Measurements from ENCODE around the gene ABHD3. TPM values are rescaled to one million over a fixed set of nuclear protein-coding genes. Genes with fewer than 3 reads are reported as not detected.
"Not testable (repeated sequence)": the region's sequence is repeated elsewhere in the genome, so short reads cannot be mapped to it uniquely, and the experiment has no call there.

ABHD3 gene
- total RNA-seq, 8 experiments from 2014 or later = 4.0 to 8.1 (median 6.4) TPM

DNA sequence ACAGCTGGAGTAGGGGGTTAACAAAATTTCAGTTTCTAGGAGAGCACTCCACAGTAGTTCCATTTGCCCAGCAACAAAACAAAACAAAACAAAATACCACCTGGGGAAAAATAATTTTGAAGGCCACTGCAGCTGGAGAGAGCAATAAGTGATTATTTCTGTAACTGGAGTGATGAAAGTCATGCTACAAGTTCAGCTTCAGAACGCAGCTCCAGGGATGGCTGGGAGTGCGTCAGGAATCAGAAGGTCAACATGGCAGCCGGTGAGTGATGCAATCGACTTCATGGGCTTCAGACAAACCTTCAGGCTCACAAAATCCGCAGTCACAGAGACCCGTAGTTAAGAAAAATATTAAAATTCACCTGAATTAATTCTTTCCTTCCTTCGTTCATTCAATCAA lies 41.0 kb downstream of the ABHD3 start:
- ATAC-seq (replicated peaks in 6 of 8) = no peak
- in situ Hi-C loops (cut with MboI; ENCODE audit: low pct_unique_long_range_greater_than_20kb in 2 of 9, low sequenced_read_pairs in 9 of 9, unreplicated experiment in 9 of 9) = no loop called here
- 61 to 95% (median 87%) methylated on average over 3 to 7 of the region's 7 CpGs; no CpG with 5 or more reads in 1 of the 10 experiments for WGBS, 10 experiments
- Histone ChIP-seq H3K27ac (no peak overlapping the region), H3K4me3 (no peak overlapping the region), H3K4me1 (replicated peaks in 1 of 2) (peaks cover 0 to 3% of the 10 kb centered on the region in 2 donors)

DNA sequence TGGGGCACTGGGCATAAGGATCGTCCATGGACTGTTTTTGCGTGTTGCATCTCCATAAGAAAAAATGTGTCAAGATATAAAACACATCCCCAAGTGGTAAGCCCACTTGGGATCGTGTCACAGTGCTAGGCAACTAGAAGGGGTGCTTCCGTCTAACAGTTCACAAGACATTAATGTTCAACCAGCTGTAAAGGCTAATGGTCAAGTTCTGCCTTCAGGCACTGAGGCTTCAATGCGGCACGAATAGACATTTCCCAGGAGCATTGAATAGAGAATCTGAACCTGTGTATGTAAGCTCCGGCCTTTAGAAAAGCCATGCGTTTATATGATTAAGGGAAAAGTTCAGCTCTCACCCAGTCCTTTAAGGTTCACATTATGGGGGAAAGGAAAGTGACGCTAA lies 42.0 kb downstream of the ABHD3 start:
- ATAC-seq (replicated peaks in 6 of 8) = no peak
- no peak overlapping the region for H3K27ac ChIP-seq
- WGBS, 10 experiments = 59 to 100% (median 85%) methylated on average over 1 to 7 of the region's 9 CpGs; no CpG with 5 or more reads in 2 of the 10 experiments
- peaks cover 0 to 3% of the 10 kb centered on the region in 2 donors for H3K4me1 ChIP-seq (replicated peaks in 1 of 2)
- H3K4me3 ChIP-seq = no peak overlapping the region
- in situ Hi-C loops (cut with MboI; ENCODE audit: low pct_unique_long_range_greater_than_20kb in 2 of 9, low sequenced_read_pairs in 9 of 9, unreplicated experiment in 9 of 9) = no loop called here

- H3K4me1 ChIP-seq (replicated peaks in 1 of 2) = peaks cover 0 to 3% of the 10 kb centered on the region in 2 donors
- no peak for ATAC-seq (replicated peaks in 6 of 8)
- WGBS, 10 experiments = 80 to 100% (median 92%) methylated on average over 1 to 2 of the region's 2 CpGs; no CpG with 5 or more reads in 4 of the 10 experiments
- in situ Hi-C loops (cut with MboI; ENCODE audit: low pct_unique_long_range_greater_than_20kb in 2 of 9, low sequenced_read_pairs in 9 of 9, unreplicated experiment in 9 of 9) = no loop called here
- no peak overlapping the region for H3K4me3 ChIP-seq
- no peak overlapping the region for H3K27ac ChIP-seq
These were observed 44.5 kb downstream of the ABHD3 start for GRCh38 chr18:21660078-21660477.

- no peaks in the 10 kb centered on the region for H3K4me1 ChIP-seq (replicated peaks in 1 of 2)
- in situ Hi-C loops (cut with MboI; ENCODE audit: low pct_unique_long_range_greater_than_20kb in 2 of 9, low sequenced_read_pairs in 9 of 9, unreplicated experiment in 9 of 9) = no loop called here
- H3K27ac ChIP-seq = no peak overlapping the region
- H3K4me3 ChIP-seq = no peak overlapping the region
- peak in 1 of 8 experiments; percentile 69 for ATAC-seq (replicated peaks in 6 of 8)
These were observed 48.2 kb downstream of the ABHD3 start for GRCh38 chr18:21656402-21656801.

GRCh38 chr18:21653361-21653760 lies 51.2 kb downstream of the ABHD3 start:
- H3K4me3 ChIP-seq = no peak overlapping the region
- WGBS, 10 experiments = 90 to 100% (median 94%) methylated on average over 1 to 3 of the region's 3 CpGs; no CpG with 5 or more reads in 3 of the 10 experiments
- in situ Hi-C loops (cut with MboI; ENCODE audit: low pct_unique_long_range_greater_than_20kb in 2 of 9, low sequenced_read_pairs in 9 of 9, unreplicated experiment in 9 of 9) = no loop called here
- no peak overlapping the region for H3K27ac ChIP-seq
- H3K4me1 ChIP-seq (replicated peaks in 1 of 2) = no peaks in the 10 kb centered on the region
- ATAC-seq (replicated peaks in 6 of 8) = no peak

DNA sequence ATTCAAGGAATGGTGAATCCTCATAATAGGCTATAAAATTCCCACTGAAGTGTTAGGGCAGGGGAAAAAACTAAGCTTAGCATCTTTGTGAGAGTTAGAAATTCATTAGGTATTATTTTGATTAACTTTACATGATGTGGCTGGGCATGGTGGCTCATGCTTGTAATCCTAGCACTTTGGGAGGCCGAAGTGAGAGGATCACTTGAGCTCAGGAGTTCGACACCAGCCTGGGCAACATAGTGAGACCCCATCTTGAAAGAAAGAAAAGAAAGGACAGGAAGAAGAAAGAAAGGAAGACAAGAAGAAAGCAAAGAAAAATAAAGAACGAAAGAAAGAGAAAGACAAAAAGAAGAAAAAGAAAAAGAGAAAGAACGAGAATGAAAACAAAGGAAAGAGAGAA lies 52.5 kb downstream of the ABHD3 start:
- in situ Hi-C loops (cut with MboI; ENCODE audit: low pct_unique_long_range_greater_than_20kb in 2 of 9, low sequenced_read_pairs in 9 of 9, unreplicated experiment in 9 of 9) = no loop called here
- H3K4me1 ChIP-seq (replicated peaks in 1 of 2) = no peaks in the 10 kb centered on the region
- WGBS, 10 experiments = 83 to 100% (median 92%) methylated on average over 4 of the region's 4 CpGs; no CpG with 5 or more reads in 2 of the 10 experiments
- H3K27ac ChIP-seq = no peak overlapping the region
- no peak overlapping the region for H3K4me3 ChIP-seq
- no peak for ATAC-seq (replicated peaks in 6 of 8)

GRCh38 chr18:21650311-21650710 lies 54.3 kb downstream of the ABHD3 start:
- no peak for ATAC-seq (replicated peaks in 6 of 8)
- 80 to 100% (median 88%) methylated on average over 1 of the region's 1 CpG; no CpG with 5 or more reads in 5 of the 10 experiments for WGBS, 10 experiments
- in situ Hi-C loops (cut with MboI; ENCODE audit: low pct_unique_long_range_greater_than_20kb in 2 of 9, low sequenced_read_pairs in 9 of 9, unreplicated experiment in 9 of 9) = no loop called here
- H3K27ac ChIP-seq = no peak overlapping the region
- H3K4me3 ChIP-seq = no peak overlapping the region
- H3K4me1 ChIP-seq (replicated peaks in 1 of 2) = no peaks in the 10 kb centered on the region

DNA sequence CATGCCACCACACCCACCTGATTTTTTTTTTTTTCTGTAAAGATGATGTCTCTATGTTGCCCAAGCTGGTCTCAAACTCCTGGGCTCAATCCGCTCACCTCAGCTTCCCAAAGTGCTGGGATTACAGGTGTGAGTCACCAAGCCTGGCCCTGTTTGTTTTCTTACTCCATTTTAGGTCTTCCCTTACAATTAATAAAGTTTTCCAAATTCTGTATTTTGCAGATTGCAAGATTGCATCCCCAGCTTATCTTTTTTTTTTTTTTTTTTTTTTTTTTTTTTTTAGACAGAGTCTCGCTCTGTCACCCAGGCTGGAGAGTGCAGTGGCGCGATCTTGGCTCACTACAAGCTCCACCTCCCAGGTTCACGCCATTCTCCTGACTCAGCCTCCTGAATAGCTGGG lies 64.2 kb downstream of the ABHD3 start:
- in situ Hi-C loops (cut with MboI; ENCODE audit: low pct_unique_long_range_greater_than_20kb in 2 of 9, low sequenced_read_pairs in 9 of 9, unreplicated experiment in 9 of 9) = not testable (repeated sequence)
- 70 to 100% (median 100%) methylated on average over 1 to 5 of the region's 5 CpGs; no CpG with 5 or more reads in 1 of the 10 experiments for WGBS, 10 experiments

DNA sequence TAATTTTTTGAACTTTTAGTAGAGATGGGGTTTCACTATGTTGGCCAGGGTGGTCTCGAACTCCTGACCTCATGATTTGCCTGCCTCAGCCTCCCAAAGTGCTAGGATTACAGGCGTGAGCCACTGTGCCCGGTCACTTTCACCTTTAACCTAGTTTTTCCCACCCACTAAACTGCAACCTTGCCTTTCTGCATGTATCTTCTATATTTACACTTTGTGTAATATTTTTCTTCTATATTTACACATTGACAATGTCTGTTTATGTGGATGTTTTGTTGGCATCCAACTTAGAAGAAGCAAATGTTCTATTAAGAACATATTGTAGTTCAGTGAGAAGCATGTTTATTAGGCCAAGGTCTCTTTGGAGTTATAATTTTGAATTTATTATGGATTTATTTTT lies 65.8 kb downstream of the ABHD3 start:
- no peaks in the 10 kb centered on the region for H3K4me1 ChIP-seq (replicated peaks in 1 of 2)
- H3K27ac ChIP-seq = no peak overlapping the region
- in situ Hi-C loops (cut with MboI; ENCODE audit: low pct_unique_long_range_greater_than_20kb in 2 of 9, low sequenced_read_pairs in 9 of 9, unreplicated experiment in 9 of 9) = no loop called here
- ATAC-seq (replicated peaks in 6 of 8) = no peak
- WGBS, 10 experiments = 93 to 100% (median 100%) methylated on average over 1 to 3 of the region's 3 CpGs; no CpG with 5 or more reads in 4 of the 10 experiments
- H3K4me3 ChIP-seq = no peak overlapping the region

More for the DNA sequence above, 64.2 kb downstream of the ABHD3 start:
- H3K4me3 ChIP-seq; H3K27ac ChIP-seq; ATAC-seq (replicated peaks in 6 of 8); H3K4me1 ChIP-seq (replicated peaks in 1 of 2): not testable (repeated sequence)

DNA sequence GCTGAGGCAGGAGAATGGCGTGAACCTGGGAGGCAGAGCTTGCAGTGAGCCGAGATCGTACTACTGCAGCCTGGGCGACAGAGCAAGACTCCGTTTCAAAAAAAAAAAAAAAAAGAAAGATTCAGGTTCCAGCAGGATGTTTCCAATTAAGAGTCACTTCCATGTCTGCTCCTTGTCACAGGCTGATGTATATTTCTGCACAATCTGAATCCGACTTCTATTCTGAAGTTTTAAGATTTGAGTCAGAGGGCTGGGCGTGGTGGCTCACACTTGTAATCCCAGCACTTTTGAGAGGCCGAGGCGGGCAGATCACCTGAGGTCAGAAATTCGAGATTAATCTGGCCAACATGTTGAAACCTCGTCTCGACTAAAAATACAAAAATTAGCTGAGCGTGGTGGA lies 67.8 kb downstream of the ABHD3 start:
- Histone ChIP-seq H3K4me3 (no peak overlapping the region), H3K27ac (no peak overlapping the region), H3K4me1 (replicated peaks in 1 of 2) (no peaks in the 10 kb centered on the region)
- in situ Hi-C loops (cut with MboI; ENCODE audit: low pct_unique_long_range_greater_than_20kb in 2 of 9, low sequenced_read_pairs in 9 of 9, unreplicated experiment in 9 of 9) = no loop called here
- peak in 2 of 8 experiments; percentile 26 to 39 for ATAC-seq (replicated peaks in 6 of 8)
- WGBS, 10 experiments = 20 to 100% (median 93%) methylated on average over 2 to 13 of the region's 13 CpGs; no CpG with 5 or more reads in 1 of the 10 experiments

GRCh38 chr18:21634588-21635199 lies 69.9 kb downstream of the ABHD3 start:
- no peak overlapping the region for H3K4me3 ChIP-seq
- in situ Hi-C loops (cut with MboI; ENCODE audit: low pct_unique_long_range_greater_than_20kb in 2 of 9, low sequenced_read_pairs in 9 of 9, unreplicated experiment in 9 of 9) = no loop called here
- 28 to 100% (median 86%) methylated on average over 1 to 4 of the region's 4 CpGs; no CpG with 5 or more reads in 3 of the 10 experiments for WGBS, 10 experiments
- H3K4me1 ChIP-seq (replicated peaks in 1 of 2) = no peaks in the 10 kb centered on the region
- no peak overlapping the region for H3K27ac ChIP-seq
- no peak for ATAC-seq (replicated peaks in 6 of 8)

DNA sequence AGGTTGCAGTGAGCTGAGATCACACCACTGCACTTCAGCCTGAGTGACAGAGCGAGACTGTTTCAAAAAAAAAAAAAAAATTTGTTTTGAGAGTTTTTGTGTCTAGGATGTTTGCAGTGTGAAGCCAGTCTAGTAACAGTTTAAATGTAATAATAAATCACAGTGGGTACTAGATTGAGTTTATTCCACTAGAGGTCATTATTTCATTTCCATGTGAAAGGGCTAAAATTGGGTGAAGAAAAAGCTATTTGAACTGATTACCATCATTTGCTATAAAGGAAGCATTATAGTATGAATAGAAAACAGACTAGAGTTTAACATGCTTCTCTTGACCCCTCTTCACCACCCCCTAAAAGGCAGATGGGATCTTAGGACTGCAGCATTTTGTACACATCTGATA lies 72.2 kb downstream of the ABHD3 start:
- no peak for ATAC-seq (replicated peaks in 6 of 8)
- Histone ChIP-seq H3K27ac (no peak overlapping the region), H3K4me1 (replicated peaks in 1 of 2) (no peaks in the 10 kb centered on the region), H3K4me3 (no peak overlapping the region)
- WGBS, 10 experiments = 88 to 100% (median 100%) methylated on average over 1 of the region's 1 CpG; no CpG with 5 or more reads in 7 of the 10 experiments
- in situ Hi-C loops (cut with MboI; ENCODE audit: low pct_unique_long_range_greater_than_20kb in 2 of 9, low sequenced_read_pairs in 9 of 9, unreplicated experiment in 9 of 9) = no loop called here

DNA sequence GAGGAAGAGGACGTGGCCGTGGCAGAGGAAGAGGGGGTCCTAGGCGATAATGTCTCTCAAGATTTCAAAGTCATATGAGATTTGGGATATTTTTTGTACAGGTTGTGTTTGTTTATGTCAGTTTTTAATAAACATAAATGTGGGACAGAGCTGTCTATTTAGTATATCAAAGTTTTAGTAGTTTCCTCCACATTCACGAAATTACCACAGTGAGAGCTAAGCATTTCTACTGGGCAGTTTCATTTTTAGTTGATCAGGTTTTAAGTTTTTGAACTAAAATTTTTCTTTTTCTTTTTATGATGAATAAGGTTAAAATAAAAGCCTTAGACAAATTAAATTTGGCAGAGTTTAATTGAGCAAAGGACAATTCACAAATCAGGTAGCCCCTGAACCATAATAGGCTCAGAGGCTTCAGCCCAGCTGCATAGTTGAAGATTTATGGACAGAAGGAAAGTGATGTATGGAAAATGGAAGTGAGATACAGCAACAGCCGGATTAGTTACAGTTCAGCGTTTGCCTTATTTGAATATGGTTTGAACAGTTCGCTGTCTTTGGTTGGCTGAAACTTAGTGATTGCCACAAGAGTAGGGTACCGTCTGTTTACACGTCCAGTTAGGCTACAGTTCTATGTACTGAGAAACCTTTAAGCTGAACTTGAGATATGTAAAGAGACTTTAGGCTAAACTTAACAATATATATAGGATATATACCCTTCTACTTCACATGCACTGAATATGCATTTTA lies 75.3 kb downstream of the ABHD3 start:
- in situ Hi-C loops (cut with MboI; ENCODE audit: low pct_unique_long_range_greater_than_20kb in 2 of 9, low sequenced_read_pairs in 9 of 9, unreplicated experiment in 9 of 9) = no loop called here
- WGBS, 10 experiments = 85 to 97% (median 92%) methylated on average over 4 to 9 of the region's 9 CpGs
- H3K4me1 ChIP-seq (replicated peaks in 1 of 2) = no peaks in the 10 kb centered on the region
- ATAC-seq (replicated peaks in 6 of 8) = no peak
- H3K4me3 ChIP-seq = no peak overlapping the region
- no peak overlapping the region for H3K27ac ChIP-seq

Measured in motor neuron (in vitro differentiated cells).